Measurements from ENCODE around the gene HDX. TPM values are rescaled to one million over a fixed set of nuclear protein-coding genes. Genes with fewer than 3 reads are reported as not detected.

The HDX gene
- 1.2 and 1.7 TPM in 2 replicates for total RNA-seq

GRCh38 chrX:84501798-84502628, at the start of gene HDX:
Gene HDX (minus strand): TSS chrX:84502453. CDS start chrX:84475397, 27,056 bp downstream.

Data from cardiac ventricle fibroblast (primary cell).